HG03432 (cell line): ENCODE results near the gene PLPPR5.
A peak's percentile ranks its signal among the peaks of the same experiment; 100 is the strongest.
"Not testable (repeated sequence)": the region's sequence is repeated elsewhere in the genome, so short reads cannot be mapped to it uniquely, and the experiment has no call there.

Experiments
- ATAC-seq: cut with Tn5 transposase; IDR thresholded peaks from one replicate; pipeline ENCODE4 v1.9.1; 2021; ENCODE audit warnings: mild to moderate bottlenecking, moderate library complexity; ENCODE audit not compliant: unreplicated experiment

PLPPR5 gene, protein sequence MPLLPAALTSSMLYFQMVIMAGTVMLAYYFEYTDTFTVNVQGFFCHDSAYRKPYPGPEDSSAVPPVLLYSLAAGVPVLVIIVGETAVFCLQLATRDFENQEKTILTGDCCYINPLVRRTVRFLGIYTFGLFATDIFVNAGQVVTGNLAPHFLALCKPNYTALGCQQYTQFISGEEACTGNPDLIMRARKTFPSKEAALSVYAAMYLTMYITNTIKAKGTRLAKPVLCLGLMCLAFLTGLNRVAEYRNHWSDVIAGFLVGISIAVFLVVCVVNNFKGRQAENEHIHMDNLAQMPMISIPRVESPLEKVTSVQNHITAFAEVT

GRCh38 chr1:99004861-99005442 is at the start of gene PLPPR5:
Gene PLPPR5, minus strand, starts transcription at chr1:99004861. Its CDS starts 190 bp downstream, at chr1:99004671.
- ATAC-seq = peak; percentile 48

DNA sequence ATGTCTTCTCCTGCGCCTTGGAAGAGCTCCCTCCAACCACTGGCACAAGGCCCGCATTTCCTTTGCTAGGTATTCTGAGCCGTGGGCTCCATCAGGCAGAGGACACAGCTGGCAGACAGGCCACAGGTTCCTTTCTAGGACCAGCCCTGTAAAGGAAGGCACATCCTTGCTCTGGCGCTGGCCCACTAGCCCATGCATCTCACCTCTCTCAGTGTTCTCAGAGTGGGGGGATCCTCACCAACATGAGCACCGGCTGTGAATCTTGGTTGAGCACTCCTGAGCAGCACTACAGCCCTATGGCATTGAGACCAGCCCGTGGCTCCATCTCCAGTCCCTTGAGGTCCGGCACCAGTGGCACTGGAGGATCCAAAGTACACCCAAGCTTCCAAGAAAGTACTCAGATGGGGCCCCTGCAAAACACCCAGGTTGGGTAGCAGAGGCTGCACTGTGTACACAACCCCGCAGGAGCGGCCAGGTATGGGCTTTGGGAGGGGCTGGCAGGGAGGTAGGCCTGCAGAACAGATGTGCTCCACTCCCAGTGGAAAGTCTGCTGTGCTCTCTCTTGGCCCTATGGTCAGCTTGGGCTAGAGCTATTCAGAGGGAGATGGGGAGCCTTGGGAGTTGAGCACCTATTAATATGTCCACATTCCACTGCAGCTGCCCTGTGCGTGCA is 47.1 kb upstream of the PLPPR5 start:
- ATAC-seq = no peak

- no peak for ATAC-seq
Observed at GRCh38 chr1:99049745-99050144, 45.1 kb upstream of the PLPPR5 start.

GRCh38 chr1:99036746-99037145 is 32.1 kb upstream of the PLPPR5 start:
- ATAC-seq = not testable (repeated sequence)

DNA sequence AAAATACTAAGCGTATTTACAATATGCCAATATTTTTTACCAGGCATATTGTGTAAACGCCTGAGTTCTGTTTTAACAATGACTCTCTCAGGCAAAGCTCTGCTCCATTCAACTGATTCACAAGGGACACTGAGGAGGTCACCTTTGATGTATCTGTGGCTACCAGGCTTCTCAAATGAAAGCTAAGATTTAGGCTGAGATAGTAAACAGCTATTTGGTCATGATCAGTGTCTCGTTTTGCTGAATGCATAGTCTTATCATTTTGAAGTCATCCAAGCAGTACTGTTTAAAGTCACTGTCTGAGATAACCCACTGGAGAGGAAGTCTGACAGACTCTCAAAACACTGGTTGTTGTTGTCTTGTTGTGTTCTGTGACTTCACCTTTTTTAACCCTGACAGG is 13.7 kb upstream of the PLPPR5 start:
- ATAC-seq = no peak

DNA sequence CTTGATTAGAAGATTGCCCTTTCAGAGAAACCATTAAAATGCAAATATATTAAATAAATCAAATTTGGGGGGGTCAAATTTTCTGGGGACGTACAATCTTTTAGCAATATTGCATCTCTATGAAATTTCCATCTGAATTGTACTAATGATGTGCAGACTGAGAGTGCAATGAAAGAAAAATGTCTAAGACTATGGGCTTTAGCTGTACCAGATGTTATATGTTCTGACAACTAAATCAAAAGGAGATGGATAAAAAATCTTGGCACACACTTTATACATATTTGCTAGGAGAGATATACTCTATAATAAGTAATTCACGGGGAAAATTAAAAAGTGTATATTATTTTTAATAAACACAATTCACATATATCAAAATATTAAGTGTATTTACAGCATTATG is 13.0 kb upstream of the PLPPR5 start:
- no peak for ATAC-seq

DNA sequence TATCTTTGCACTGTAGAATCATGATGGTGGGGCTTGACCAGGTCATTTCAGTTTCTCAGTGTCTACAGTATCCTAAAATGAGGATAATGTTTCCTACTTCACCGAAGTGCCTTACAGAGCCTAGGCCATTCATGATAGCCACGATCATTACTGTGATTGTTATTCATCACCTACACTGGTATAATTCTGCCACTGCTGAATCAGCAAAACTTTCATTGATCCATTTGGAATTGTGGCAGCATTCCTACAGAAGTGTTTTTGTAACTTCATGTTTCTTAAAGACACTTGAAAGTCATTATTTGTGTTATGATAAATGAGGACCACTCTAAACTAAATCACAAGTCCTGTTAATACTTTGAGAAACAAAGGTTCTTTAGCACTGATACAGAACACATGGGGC is 6.0 kb upstream of the PLPPR5 start:
- no peak for ATAC-seq

DNA sequence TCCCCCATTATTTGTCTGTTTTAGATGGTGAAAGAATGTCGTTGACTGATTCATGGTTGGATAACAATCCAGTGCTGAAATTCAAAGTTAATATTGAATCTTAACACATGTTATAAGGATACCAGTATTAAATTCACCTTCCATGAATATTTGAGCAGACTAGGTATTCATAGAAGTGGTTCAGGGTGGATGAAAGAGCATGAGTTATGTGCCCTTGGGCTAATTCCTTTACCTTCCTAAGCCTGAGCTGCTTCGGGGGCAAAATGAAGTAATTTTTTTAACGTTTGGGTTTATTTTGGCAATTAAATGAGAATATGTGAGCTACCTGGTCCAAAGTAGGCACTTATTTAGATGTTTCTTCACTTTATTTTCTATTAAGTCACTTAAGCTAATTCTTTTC is 2.7 kb upstream of the PLPPR5 start:
- no peak for ATAC-seq

DNA sequence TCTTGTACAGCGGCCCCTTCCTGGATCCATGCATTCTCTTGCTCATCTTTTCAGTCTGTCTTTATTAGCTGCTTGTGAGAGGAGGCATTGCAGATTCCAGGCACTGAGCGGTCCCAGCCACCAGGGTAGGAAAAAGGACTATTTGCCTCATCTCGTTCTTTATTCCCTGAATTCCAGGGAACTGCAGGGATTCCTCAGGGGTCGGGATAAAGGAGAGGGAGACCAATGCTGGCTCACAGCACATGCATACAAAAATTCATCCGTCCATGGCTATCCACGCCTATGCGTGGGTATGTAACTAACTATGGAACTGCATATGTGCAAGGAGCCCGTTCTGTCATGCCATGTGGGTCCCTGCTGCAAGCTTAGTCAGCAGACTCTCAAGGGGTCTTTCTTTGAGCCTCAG is 879 bp upstream of the PLPPR5 start:
- ATAC-seq = no peak

DNA sequence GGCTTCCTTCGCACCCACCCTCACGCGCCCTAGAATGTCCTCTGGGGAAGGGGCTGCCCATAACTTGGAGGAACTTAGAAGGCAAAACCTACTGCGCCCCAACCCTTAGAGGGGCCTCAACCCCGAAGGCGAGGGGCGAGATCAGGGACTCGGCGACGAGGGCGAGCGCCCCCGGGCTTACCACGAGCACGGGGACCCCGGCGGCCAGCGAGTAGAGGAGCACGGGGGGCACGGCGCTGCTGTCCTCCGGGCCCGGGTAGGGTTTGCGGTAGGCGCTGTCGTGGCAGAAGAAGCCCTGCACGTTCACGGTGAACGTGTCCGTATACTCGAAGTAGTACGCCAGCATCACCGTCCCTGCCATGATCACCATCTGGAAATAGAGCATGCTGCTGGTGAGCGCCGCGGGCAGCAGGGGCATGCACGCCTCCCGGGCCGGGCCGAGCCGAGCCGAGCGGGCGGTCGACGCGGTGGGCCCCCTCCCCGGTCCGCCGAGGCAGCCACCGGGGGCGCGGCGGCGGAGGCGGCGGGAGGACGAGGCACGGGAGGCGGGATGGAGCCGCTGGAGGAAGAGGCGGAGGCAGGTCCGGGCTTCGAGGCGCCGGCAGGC is 304 bp downstream of the PLPPR5 start:
- peak; percentile 53 for ATAC-seq

- peak; percentile 9 for ATAC-seq
Observed at GRCh38 chr1:99003581-99004253, 944 bp downstream of the PLPPR5 start.

GRCh38 chr1:98992844-98993243 is 11.8 kb downstream of the PLPPR5 start:
- no peak for ATAC-seq

DNA sequence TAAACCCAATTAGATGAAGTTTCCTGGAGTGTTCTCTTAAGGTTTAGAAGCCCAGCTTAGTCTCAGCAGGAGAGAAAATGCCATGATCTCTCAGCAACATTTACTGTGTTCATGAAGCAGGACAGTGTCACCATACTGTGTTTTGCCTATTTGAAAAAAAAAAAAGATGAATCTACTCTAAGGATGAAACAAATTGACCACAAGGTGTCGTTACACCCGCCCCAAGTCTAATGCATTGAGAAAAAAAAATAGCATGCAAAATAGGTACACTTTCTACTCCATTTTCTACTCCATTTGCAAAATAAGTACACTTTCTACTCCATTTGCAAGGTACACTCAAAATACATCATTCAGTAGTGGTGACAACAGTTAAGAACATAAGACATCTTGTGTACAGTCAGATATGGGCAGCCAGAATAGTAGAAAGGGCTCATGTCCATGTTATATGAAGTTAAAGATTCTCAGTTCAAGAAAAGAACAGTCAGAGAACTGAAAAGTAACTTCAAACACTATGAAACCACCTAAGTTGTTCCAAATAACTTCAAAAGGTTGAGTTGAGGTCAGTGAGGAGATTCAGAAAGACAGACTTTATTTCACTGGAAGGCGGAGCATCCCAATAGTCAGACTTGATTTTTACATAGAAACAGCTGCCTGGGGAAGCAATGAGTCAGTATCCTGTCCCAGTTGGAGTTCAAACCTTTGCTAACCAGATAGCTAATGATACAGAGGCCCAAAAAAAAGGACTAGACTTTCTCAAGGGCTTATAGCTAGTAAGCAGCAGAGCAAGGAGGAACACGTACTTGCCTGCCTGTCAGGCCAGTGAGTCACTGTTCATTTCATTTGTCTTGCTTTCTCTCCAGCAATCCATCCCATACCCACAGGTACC is 13.3 kb downstream of the PLPPR5 start:
- peak; percentile 64 for ATAC-seq

GRCh38 chr1:98989556-98989907 is 15.1 kb downstream of the PLPPR5 start:
- no peak for ATAC-seq

DNA sequence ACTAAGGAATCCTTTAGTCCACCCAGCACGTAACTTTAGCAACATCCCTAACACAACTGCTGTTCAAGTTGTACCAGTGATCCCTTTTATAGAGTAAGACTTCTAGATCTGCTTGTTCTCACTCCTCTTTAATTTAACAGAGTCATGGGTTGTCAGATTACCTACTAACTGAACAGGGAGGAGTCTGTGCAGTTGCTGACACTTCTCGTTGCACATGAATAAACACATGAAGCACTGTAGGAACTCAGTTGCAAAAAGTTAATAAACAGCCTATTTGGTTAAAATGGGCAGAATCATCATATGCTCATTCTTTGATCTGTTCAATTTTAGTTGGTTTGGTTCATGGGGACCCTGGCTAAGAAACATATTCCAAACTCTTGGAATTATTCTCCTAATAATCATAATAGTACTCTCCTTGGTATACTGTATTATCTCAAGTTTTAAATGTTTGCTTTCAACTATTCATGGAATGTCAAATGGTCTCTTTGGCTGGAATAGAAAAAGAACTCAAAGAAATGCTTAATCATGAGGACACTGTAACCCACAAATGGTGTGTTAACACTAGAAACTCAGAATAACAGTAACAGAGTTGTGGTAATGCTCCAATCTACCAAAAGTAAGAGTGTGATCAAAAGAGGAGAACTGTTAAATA is 15.6 kb downstream of the PLPPR5 start:
- peak; percentile 76 for ATAC-seq

GRCh38 chr1:98985687-98986086 is 19.0 kb downstream of the PLPPR5 start:
- ATAC-seq = no peak

GRCh38 chr1:98981917-98982513 is 22.6 kb downstream of the PLPPR5 start:
- no peak for ATAC-seq

DNA sequence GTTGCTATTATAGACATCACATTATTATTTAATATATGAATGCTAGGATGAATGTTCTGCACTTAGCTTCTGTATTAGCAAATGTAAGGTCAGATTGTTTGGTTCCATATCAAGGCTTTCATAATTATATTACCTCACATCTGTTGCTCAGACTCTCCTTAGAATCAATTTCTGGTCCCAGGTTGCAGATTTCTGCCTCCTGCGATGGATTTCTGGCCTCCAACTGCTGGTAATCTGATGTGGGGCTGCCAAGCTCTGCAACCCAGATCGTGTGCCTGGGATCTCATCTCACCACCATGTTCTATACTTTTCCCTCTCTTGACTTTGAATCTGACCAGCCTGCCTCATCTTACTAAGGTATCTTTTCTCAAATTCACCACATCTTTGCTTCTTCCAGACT is 25.2 kb downstream of the PLPPR5 start:
- no peak for ATAC-seq

DNA sequence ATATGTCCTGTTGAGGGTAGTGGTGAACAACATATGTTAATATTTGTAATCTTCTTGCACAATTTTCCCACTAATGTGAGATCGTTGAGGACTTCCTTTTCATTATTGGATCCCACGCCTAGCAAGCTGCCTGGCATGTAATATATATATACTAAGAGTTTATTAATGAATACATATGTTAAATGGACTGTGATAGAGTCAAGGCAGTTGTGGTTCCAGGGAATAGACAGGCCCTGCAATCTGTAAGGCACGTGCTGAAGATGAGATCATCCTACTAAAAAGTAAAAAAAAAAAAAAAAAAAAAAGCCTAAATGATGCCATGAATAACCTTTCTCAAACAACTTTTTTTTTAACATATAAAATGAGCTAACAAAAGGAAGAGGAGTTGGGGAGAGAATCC is 28.9 kb downstream of the PLPPR5 start:
- no peak for ATAC-seq
